Naive thymus-derived CD4-positive, alpha-beta T cell (primary cell): ENCODE results near the gene GABRG3. TPM values are rescaled to one million over a fixed set of nuclear protein-coding genes. Genes with fewer than 3 reads are reported as not detected.

Source experiments
- ATAC-seq: fragments of 150-1000 bp; cut with Tn5 transposase; 2 replicates; pipeline ENCODE4 v1.10.0; 2021; ENCODE audit warnings: mild to moderate bottlenecking, moderate library complexity
- CTCF ChIA-PET: fragments of 350-600 bp; sonication (Branson Sonifier 250); formaldehyde crosslinking; loops from one replicate; lab custom pipeline; 2021; ENCODE audit warnings: antibody characterized with exemption; lab: Charles Lee
- POLR2A ChIA-PET: fragments of 350-600 bp; sonication (Branson Sonifier 250); formaldehyde crosslinking; loops from one replicate; lab custom pipeline; 2021; ENCODE audit warnings: antibody characterized with exemption, inconsistent platforms; lab: Charles Lee
- DNase-seq, 9 donors: peaks; one replicate each; pipeline versions ENCODE4 v3.0.0 to v3.0.0-alpha.2; 2020 to 2022; ENCODE audit warnings: mixed read lengths in 1 of 9
- H3K27ac ChIP-seq: one replicate; pipeline ENCODE4 v1.7.0; 2013; ENCODE audit warnings: mild to moderate bottlenecking, low read depth, low read length, moderate library complexity
- H3K27me3 ChIP-seq, 2 donors: one replicate each; pipeline ENCODE4 v1.7.0; 2013; ENCODE audit warnings: low read length in 2 of 2, mild to moderate bottlenecking in 2 of 2, moderate library complexity in 2 of 2; ENCODE audit not compliant: control insufficient read depth in 2 of 2, insufficient read depth in 2 of 2
- H3K36me3 ChIP-seq, 3 experiments: 1 replicate in 2 of 3; 2 replicates in 1 of 3; pipeline ENCODE4 v1.7.0; 2013; ENCODE audit warnings: low read length in 3 of 3, mild to moderate bottlenecking in 3 of 3, moderate library complexity in 1 of 3; ENCODE audit not compliant: insufficient read depth in 3 of 3, control insufficient read depth in 2 of 3
- H3K4me1 ChIP-seq, 2 donors: one replicate each; pipeline ENCODE4 v1.7.0; 2013; ENCODE audit warnings: low read length in 2 of 2, mild to moderate bottlenecking in 2 of 2, moderate library complexity in 1 of 2; ENCODE audit not compliant: control insufficient read depth in 2 of 2, insufficient read depth in 2 of 2
- H3K4me3 ChIP-seq: 2 replicates; pipeline ENCODE4 v1.7.0; 2013; ENCODE audit warnings: mild to moderate bottlenecking, low read length
- H3K9me3 ChIP-seq, 3 experiments: 1 replicate in 2 of 3; 2 replicates in 1 of 3; pipeline ENCODE4 v1.7.0; 2013; ENCODE audit warnings: low read length in 3 of 3; ENCODE audit not compliant: control insufficient read depth in 2 of 3
- H3K27ac Mint-ChIP-seq, 9 donors: one replicate each; pipeline ENCODE4 v1.8.0; 2020 to 2022; ENCODE audit warnings: mixed read lengths in 9 of 9, mild to moderate bottlenecking in 8 of 9, moderate library complexity in 5 of 9, inconsistent platforms in 2 of 9
- H3K27me3 Mint-ChIP-seq, 5 donors: one replicate each; pipeline ENCODE4 v1.8.0; 2021 to 2022; ENCODE audit warnings: mixed read lengths in 5 of 5, mild to moderate bottlenecking in 1 of 5
- H3K36me3 Mint-ChIP-seq, 5 donors: one replicate each; pipeline ENCODE4 v1.8.0; 2020 to 2022; ENCODE audit warnings: mixed read lengths in 5 of 5, mild to moderate bottlenecking in 3 of 5, inconsistent platforms in 1 of 5
- H3K4me1 Mint-ChIP-seq, 7 donors: one replicate each; pipeline ENCODE4 v1.8.0; 2020 to 2022; ENCODE audit warnings: mixed read lengths in 7 of 7, mild to moderate bottlenecking in 3 of 7, inconsistent platforms in 1 of 7
- H3K4me3 Mint-ChIP-seq, 10 donors: one replicate each; pipeline ENCODE4 v1.8.0; 2020 to 2022; ENCODE audit warnings: mild to moderate bottlenecking in 10 of 10, mixed read lengths in 10 of 10, moderate library complexity in 6 of 10, inconsistent platforms in 2 of 10
- H3K9me3 Mint-ChIP-seq, 11 donors: one replicate each; pipeline ENCODE4 v1.8.0; 2020 to 2022; ENCODE audit warnings: mixed read lengths in 11 of 11, mild to moderate bottlenecking in 4 of 11, inconsistent platforms in 1 of 11, moderate library complexity in 1 of 11
- intact Hi-C, 2 donors: fragments of 100-400 bp; cut with micrococcal nuclease; formaldehyde crosslinking; loops; one replicate each; pipeline ENCODE4 v1.15.1; 2023
- polyA plus RNA-seq, 2 donors: library from polyadenylated mRNA; unstranded; fragments of 300-500 nt; fragmentation: Illumina TruSeq; gene quantifications; one replicate each; pipeline ENCODE4 v1.2.3, GENCODE V29; 2021
- total RNA-seq, 6 experiments: library from RNA in 5 of 6; stranded (reverse) in 5 of 6; gene quantifications; 1 replicate in 5 of 6; 2 replicates in 1 of 6; pipeline ENCODE4 v1.2.3 and lab custom pipeline; 2021 to 2026

Gene GABRG3
- total and polyA plus RNA-seq, 7 experiments from 2014 or later, result not detected

DNA sequence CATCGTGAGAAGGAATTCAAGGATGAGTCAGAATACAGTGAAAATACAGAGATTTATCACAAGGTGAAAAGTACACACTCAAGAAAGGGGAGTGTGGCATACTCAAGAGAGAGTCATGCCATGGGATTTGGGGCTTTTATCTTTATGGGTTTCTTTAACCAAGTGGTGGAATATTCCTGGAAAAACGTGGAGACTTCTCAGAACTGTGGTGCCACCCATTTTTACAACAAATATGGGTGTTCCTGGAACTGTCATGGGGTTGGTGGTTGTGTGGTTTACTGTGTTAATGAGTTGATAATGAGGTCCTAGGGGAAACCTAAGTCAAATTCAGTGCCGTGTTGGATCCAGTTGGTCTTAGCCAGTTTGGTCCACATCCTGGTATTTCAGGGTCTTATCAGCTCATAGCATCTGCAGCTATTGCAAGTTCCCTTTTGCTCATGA is 497.2 kb downstream of the GABRG3 start:
- Histone ChIP-seq H3K36me3 (no peaks in the 10 kb centered on the region), H3K27ac (no peak overlapping the region), H3K4me3 (no peak overlapping the region), H3K4me1 (no peaks in the 10 kb centered on the region), H3K27me3 (no peaks in the 10 kb centered on the region), H3K9me3 (no peaks in the 10 kb centered on the region)
- no peaks in the 10 kb centered on the region for H3K4me1 Mint-ChIP-seq
- ChIA-PET POLR2A (no interaction called here), CTCF (no interaction called here)
- H3K27me3 Mint-ChIP-seq, result no peaks in the 10 kb centered on the region
- no peak overlapping the region for H3K27ac Mint-ChIP-seq
- ATAC-seq (no peak), DNase-seq (no peak)
- no peaks in the 10 kb centered on the region for H3K36me3 Mint-ChIP-seq
- no peak overlapping the region for H3K4me3 Mint-ChIP-seq
- intact Hi-C loops, result no loop called here
- H3K9me3 Mint-ChIP-seq, result peaks cover 0 to 6% (median 4%) of the 10 kb centered on the region in 11 donors

GRCh38 chr15:27473845-27474244 is 502.9 kb downstream of the GABRG3 start:
- Mint-ChIP-seq H3K4me3 (no peak overlapping the region), H3K27ac (no peak overlapping the region), H3K27me3 (no peaks in the 10 kb centered on the region), H3K9me3 (peaks cover 0 to 17% (median 2%) of the 10 kb centered on the region in 11 donors), H3K36me3 (no peaks in the 10 kb centered on the region), H3K4me1 (no peaks in the 10 kb centered on the region)
- ChIA-PET POLR2A (no interaction called here), CTCF (no interaction called here)
- no peak for ATAC-seq
- Histone ChIP-seq H3K27ac (no peak overlapping the region), H3K9me3 (no peaks in the 10 kb centered on the region), H3K4me3 (no peak overlapping the region), H3K36me3 (no peaks in the 10 kb centered on the region), H3K27me3 (no peaks in the 10 kb centered on the region), H3K4me1 (no peaks in the 10 kb centered on the region)
- no peak for DNase-seq
- intact Hi-C loops, result no loop called here

DNA sequence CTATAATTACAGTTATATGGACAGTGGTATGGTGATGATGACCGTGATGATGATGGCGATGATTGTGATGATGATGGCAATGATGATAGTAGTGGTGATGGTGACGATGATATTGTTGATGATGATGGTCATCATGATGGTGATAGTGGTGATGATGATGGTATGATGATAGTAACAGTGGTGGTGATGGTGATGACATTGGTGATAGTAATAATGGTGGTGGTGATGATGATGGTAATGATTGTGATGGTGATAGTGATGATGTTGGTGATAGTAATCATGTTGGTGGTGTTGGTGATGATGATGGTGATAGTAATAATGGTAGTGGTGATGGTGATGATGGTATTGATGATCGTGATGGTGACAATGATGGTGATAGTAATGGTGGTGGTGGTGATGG is 504.4 kb downstream of the GABRG3 start:
- H3K27me3 Mint-ChIP-seq, result no peaks in the 10 kb centered on the region
- ATAC-seq (no peak), DNase-seq (no peak)
- Histone ChIP-seq H3K9me3 (no peaks in the 10 kb centered on the region), H3K27me3 (no peaks in the 10 kb centered on the region), H3K27ac (no peak overlapping the region), H3K4me1 (no peaks in the 10 kb centered on the region), H3K4me3 (no peak overlapping the region), H3K36me3 (no peaks in the 10 kb centered on the region)
- intact Hi-C loops, result no loop called here
- H3K4me1 Mint-ChIP-seq, result no peaks in the 10 kb centered on the region
- H3K4me3 Mint-ChIP-seq, result no peak overlapping the region
- H3K9me3 Mint-ChIP-seq, result peaks cover 0 to 17% (median 2%) of the 10 kb centered on the region in 11 donors
- no peaks in the 10 kb centered on the region for H3K36me3 Mint-ChIP-seq
- ChIA-PET POLR2A (no interaction called here), CTCF (no interaction called here)
- no peak overlapping the region for H3K27ac Mint-ChIP-seq

DNA sequence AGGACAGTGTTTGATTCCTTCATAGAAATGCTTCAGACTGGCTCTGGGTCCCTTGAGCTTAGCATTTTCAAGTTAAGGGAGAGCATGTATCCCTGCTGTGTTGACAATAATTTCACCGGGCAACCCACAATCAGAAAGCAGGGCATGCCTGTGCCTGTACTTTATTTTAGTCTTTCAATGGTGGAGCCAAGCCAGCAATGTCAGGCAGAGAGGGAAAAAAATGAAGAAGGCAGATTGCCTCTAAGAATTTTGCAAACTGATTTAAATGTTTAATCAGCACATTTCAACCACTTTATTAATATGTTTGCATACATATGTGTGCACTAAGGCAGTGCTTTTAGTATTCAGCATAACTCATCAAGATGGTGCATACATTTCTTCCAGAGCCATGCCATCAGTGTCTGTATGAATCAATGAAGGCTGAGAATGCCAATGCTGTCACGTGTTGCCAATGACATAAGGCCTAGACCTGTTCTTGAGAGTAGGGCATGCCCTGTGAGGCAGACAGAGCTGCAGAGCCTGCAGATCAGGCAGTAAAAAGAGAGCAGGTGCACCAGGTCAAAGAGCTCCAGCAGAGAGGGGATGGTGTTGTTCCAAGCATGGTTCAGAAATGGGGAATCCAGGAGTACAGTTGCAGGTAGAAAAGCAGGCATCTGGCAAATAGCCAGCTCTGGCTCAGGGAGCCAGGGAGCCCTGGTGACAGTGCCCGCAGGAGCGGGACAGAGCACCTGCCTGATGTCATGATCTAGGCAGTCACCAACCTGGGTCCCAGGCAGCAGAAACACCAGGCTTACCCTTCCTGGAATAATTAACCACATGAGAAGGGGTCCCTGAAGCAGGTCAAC is 508.5 kb downstream of the GABRG3 start:
- no peaks in the 10 kb centered on the region for H3K9me3 ChIP-seq
- Mint-ChIP-seq H3K36me3 (no peaks in the 10 kb centered on the region), H3K4me3 (no peak overlapping the region), H3K27ac (no peak overlapping the region), H3K4me1 (no peaks in the 10 kb centered on the region), H3K9me3 (peaks cover 0 to 22% (median 6%) of the 10 kb centered on the region in 11 donors), H3K27me3 (no peaks in the 10 kb centered on the region)
- intact Hi-C loops, result no loop called here
- ATAC-seq, result no peak
- no peak for DNase-seq
- POLR2A ChIA-PET, result no interaction called here
- no peak overlapping the region for H3K4me3 ChIP-seq
- no peaks in the 10 kb centered on the region for H3K36me3 ChIP-seq
- H3K27me3 ChIP-seq, result no peaks in the 10 kb centered on the region
- no peaks in the 10 kb centered on the region for H3K4me1 ChIP-seq
- CTCF ChIA-PET, result no interaction called here
- H3K27ac ChIP-seq, result no peak overlapping the region

DNA sequence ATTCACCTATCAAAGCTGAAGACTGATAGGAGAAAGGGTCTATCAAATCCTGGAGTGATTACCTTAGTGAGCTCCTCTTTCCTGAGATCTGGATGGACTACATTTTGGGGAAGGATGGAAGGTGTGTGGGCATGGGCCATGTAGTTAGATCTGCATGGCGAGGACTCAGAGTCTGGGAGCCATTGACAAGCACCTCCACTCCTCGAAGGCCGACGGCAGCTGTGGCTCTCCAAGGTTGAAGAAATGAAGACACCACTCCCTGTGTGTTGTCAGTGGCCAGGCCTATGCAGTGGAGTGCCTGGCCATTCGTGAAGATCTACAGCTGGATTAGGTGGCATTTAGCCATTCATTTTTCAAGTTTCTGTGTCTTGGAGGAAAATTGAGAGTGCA is 509.2 kb downstream of the GABRG3 start:
- Mint-ChIP-seq H3K4me3 (no peak overlapping the region), H3K4me1 (no peaks in the 10 kb centered on the region), H3K36me3 (no peaks in the 10 kb centered on the region), H3K27me3 (no peaks in the 10 kb centered on the region), H3K27ac (no peak overlapping the region), H3K9me3 (peaks cover 3 to 24% (median 6%) of the 10 kb centered on the region in 11 donors)
- intact Hi-C loops, result no loop called here
- H3K9me3 ChIP-seq, result no peaks in the 10 kb centered on the region
- ChIA-PET CTCF (no interaction called here), POLR2A (no interaction called here)
- H3K36me3 ChIP-seq, result no peaks in the 10 kb centered on the region
- no peaks in the 10 kb centered on the region for H3K4me1 ChIP-seq
- H3K27ac ChIP-seq, result no peak overlapping the region
- DNase-seq, result no peak
- H3K27me3 ChIP-seq, result no peaks in the 10 kb centered on the region
- ATAC-seq, result no peak
- no peak overlapping the region for H3K4me3 ChIP-seq

GRCh38 chr15:27480642-27481041 is 509.7 kb downstream of the GABRG3 start:
- peaks cover 3 to 27% (median 8%) of the 10 kb centered on the region in 11 donors for H3K9me3 Mint-ChIP-seq
- ChIA-PET CTCF (no interaction called here), POLR2A (no interaction called here)
- no peaks in the 10 kb centered on the region for H3K4me1 ChIP-seq
- no peaks in the 10 kb centered on the region for H3K36me3 Mint-ChIP-seq
- H3K27ac ChIP-seq, result no peak overlapping the region
- H3K4me3 Mint-ChIP-seq, result no peak overlapping the region
- H3K27me3 Mint-ChIP-seq, result no peaks in the 10 kb centered on the region
- H3K27ac Mint-ChIP-seq, result no peak overlapping the region
- no peaks in the 10 kb centered on the region for H3K4me1 Mint-ChIP-seq
- no peaks in the 10 kb centered on the region for H3K36me3 ChIP-seq
- no peak for ATAC-seq
- DNase-seq, result no peak
- H3K27me3 ChIP-seq, result no peaks in the 10 kb centered on the region
- no peaks in the 10 kb centered on the region for H3K9me3 ChIP-seq
- no peak overlapping the region for H3K4me3 ChIP-seq
- intact Hi-C loops, result no loop called here

DNA sequence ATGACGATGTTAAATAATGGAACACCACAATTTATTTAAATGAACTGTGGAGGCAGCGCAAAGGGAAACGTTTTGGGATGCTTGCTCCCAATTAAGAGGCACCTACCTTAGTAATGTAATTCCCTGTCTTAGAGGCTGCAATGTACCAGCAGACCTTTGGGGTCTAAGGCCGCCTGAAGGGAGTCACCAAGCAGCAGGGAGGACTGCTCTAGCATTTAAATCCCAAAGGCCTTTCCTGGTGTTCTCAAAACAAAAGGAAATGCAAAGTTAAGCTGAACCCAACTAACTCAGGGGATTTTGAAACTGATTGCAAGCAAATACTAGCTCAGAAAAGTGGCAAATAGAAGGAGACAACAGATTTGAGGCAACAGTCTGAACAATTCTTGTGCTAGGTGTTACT is 510.8 kb downstream of the GABRG3 start:
- H3K27me3 ChIP-seq, result no peaks in the 10 kb centered on the region
- H3K36me3 ChIP-seq, result no peaks in the 10 kb centered on the region
- H3K4me3 Mint-ChIP-seq, result no peak overlapping the region
- POLR2A ChIA-PET, result no interaction called here
- H3K9me3 Mint-ChIP-seq, result peaks cover 3 to 27% (median 8%) of the 10 kb centered on the region in 11 donors
- H3K36me3 Mint-ChIP-seq, result no peaks in the 10 kb centered on the region
- ATAC-seq (no peak), DNase-seq (no peak)
- H3K4me3 ChIP-seq, result no peak overlapping the region
- H3K27ac Mint-ChIP-seq, result no peak overlapping the region
- CTCF ChIA-PET, result no interaction called here
- H3K4me1 Mint-ChIP-seq, result no peaks in the 10 kb centered on the region
- H3K27me3 Mint-ChIP-seq, result no peaks in the 10 kb centered on the region
- no peaks in the 10 kb centered on the region for H3K4me1 ChIP-seq
- no peak overlapping the region for H3K27ac ChIP-seq
- no peaks in the 10 kb centered on the region for H3K9me3 ChIP-seq
- intact Hi-C loops, result no loop called here
